NCI-H2107 treated with DMSO at 0.1 percent for 48 hours (cell line): ENCODE data around the gene ZNF397.

Experiments
- DNase-seq: peaks from one replicate; lab custom pipeline; 2025; ENCODE audit not compliant: unreplicated experiment; lab: John Stamatoyannopoulos, UW

Gene ZNF397

GRCh38 chr18:35245719-35246317, 5.0 kb downstream of the ZNF397 start:
- DNase-seq: no peak

DNA sequence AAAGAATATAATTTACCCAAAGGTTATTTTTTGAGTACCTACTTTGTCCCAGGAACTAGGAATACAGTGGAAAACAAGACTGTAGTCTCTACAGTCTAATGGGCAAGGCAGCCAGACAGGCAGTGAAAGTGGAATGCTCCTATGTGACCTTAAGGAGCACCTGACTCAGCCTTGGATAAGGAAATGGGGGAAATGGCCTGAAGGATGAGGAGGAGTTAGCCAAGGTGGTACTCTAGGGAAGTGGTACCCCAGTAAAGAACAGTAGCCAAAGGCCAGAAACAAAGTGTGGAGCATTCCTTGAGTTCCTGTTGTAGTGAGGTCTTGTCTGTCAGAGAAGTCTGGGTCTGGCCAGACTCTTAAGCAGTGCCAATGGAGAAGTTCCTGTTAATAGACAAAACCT, 6.0 kb downstream of the ZNF397 start:
- no peak for DNase-seq

- no peak for DNase-seq
Measured at GRCh38 chr18:35247412-35248249, 6.8 kb downstream of the ZNF397 start.

DNA sequence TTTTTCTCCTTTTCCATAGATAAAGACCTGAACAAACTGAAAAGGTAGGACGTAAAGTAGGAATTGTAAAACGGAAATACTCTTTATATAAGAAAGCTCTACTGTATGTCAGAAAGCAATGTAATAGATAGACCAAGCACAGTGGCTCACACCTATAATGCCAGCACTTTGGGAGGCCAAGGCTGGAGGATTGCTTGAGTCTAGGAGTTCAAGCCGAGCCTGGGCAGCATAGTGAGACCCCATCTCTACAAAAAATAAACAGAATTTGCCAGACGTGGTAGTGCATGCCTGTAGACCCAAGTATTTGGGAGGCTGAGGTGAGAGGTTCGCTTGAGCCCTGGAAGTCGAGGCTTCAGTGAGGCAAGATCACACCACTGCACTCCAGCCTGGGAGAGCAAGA, 7.6 kb downstream of the ZNF397 start:
- DNase-seq: no peak

GRCh38 chr18:35252466-35252865, 11.6 kb downstream of the ZNF397 start:
- DNase-seq: no peak

DNA sequence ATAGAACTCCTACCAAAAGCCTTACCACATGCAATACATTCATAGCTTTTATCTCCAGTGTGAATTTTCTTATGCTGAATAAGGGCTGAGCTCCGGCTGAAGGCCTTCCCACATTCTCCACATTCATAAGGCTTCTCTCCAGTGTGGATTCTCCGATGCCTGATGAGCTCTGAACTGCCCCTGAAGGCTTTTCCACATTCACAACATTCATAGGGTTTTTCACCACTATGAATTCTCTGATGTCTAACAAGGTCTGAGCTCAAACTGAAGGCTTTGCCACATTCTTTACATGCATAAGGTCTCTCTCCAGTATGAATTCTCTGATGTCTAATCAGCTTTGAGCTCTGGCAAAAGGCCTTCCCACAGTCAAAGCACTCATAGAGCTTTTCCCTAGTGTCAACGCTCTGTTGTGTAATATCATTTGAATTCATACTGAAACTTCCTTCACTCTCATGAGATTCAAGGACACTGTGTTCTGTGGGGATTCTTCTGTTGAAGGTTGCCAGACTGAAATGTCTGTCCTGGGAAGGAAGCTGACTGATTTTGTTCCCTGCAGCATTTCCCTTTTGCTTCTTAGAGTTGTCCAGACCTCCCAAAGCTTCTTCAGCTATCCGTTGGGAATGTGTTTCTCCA, 12.9 kb downstream of the ZNF397 start:
- DNase-seq: no peak

DNA sequence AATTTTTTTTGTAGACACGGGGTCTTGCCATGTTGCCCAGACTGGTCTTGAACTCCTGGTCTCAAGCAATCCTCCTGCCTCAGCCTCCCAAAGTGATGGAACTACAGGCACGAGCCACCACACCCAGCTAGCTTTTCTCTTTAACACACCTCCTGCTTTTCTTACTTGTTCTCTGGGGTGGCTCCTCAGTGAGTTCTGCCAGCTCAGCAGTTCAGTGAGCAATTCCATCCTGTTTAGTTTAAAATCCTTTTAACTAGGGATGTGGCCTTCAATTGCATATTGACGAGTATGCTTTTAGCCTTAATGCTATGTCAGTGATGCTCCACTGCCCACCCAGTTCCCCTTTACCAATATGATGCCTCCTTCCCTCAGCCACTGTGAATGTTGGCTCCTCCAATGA, 16.1 kb downstream of the ZNF397 start:
- no peak for DNase-seq

DNA sequence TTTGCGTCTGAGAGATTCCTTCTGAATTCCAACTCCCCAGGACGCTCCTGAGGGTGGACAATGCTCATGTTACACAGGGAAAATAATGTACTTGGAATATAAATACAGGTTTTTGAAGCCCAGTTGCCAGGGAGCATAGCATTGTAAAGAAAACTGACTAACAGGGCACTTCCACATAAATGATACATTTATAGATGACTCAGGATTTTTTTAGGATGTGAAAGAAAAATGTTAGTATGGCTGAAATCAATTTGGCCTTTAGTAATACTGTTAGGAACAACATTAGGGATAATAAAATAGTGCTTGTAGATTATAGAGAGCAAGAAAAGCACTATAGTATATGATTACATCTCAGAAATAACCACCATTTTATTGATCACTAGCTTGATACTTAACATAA, 23.6 kb downstream of the ZNF397 start:
- no peak for DNase-seq

DNA sequence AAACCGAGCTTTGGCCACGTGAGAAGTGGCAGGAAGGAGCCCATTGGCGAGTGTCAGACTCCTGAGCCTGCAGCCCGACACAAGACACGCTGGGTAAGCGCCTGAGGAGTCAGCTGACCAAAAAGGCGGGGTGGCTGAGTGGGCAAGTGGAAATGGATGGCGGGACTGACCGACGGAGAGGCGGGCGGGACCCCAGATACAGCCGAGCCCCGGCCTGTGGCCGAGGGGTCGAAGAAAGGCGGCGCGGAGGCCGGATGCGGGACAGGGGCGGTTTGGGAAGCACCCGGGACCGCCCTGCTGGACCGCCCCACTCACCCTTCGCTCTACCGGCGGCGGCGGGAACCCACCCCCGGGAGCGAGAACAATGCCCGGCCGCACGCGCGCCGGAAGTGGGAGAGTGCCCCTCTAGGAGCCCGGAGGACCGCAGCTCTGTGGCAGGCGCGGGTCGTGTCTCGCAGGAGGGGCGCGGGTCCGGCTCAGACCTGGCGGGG, 26.4 kb downstream of the ZNF397 start:
- DNase-seq: peak; percentile 65

DNA sequence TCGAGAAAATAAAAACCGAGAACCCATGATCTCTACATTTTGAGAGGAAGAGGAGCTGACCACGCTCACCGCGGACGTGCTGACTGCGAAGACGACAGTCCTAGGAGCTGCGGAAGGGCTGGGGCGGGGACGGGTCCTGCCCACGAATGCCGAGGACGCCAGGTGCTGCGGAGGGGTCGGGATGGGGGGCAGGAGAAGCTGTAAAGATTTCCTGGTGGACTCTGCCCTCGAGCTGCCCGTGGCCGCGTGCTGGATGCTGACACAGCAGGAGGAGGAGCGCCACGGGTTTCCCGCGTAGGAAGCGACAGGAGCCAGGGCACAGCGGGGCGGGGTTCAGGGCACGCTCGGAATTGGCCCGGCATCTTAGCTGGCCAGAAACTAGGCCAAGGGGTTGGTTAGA, 27.0 kb downstream of the ZNF397 start:
- DNase-seq: no peak

DNA sequence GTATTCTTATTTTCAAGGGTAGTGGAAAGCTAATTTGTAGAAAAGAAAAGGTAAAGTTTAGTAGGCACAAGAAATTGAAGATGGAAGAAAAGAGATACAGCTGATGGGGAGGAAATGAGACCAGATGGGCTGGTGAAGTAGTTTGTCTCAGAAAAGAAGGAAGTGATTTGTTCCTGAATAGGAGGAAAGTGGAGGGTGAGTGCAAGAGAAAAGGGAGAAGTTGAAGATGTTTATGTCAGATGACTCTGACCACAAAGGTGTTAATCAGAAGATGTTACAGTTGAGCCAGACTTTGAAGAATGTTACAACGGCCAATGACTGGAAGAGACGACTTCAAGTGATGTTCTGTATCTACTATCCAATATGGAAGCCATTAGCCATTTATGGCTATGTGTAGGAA, 28.0 kb downstream of the ZNF397 start:
- DNase-seq: no peak

- no peak for DNase-seq
Measured at GRCh38 chr18:35271656-35272055, 30.8 kb downstream of the ZNF397 start.

DNA sequence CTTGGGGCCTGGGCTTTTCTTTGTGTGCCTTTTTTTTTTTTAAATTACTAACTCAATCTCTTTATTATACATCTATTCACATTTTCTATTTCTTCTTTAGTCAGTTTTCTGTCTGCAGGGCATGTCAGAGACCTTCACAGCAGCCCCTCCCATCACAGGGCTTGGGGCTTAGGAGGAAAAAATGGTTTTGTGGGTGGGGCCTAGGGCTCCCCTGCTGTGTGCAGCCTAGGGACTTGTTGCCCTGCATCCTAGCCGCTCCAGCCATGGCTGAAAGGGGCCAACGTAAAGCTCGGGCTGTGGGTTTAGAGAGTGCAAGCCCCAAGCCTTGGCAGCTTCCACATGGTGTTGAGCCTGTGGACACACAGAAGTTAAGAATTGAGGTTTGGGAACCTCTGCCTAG, 35.4 kb downstream of the ZNF397 start:
- DNase-seq: no peak

DNA sequence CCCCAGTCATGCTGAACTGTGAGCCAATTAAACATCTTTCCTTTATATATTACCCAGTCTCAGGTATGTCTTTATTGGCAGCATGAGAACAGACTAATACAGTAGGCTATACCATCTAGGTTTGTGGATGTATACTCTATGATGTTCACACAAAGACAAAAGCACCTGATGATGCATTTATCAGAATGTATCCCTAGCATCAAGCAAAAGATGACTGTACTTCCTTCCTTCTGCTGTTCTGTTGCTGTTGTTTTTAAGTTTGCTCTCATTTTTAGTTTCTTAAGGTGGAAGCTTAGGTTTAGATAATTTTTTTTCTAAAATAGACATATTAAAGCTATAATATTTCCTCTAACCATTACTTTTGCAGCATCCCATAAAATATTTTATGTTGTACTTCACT, 36.8 kb downstream of the ZNF397 start:
- DNase-seq: no peak

DNA sequence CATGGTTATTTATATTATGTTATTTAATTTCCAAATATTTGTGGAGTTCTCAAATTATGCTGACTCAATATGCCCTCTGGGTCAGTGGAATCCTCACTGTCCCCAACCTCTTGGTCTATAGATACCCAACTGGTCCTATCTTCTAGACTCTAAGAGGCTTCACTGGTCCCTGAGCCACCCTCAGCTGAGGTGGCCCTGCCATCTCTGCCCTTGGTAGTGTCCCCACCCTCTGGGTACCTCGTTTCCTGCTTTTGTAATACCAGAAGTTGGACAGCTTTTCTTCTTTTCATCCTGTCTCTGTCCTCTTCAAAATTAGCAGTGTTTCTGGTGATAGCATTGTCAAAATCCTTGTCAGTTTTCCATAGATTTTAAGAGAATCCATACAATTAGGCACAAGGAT, 37.3 kb downstream of the ZNF397 start:
- DNase-seq: no peak

DNA sequence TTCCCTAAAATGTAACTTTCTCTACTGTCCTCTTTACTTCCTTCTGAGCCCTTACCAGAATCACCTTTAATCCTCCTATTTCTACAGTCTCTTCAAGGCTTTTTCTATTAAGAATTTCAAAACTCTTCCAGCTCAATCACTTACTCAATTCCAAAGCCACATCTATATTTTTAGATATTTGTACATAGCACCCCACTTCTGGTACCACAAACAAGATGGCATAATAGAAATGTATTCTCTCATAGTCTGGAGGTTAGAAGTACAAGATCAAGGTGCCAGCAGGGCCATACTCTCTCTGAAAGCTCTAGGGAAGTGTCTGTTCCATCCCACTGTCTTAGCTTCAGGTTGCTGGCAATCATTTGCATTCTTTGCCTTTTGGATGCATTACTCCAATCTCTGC, 38.1 kb downstream of the ZNF397 start:
- no peak for DNase-seq

DNA sequence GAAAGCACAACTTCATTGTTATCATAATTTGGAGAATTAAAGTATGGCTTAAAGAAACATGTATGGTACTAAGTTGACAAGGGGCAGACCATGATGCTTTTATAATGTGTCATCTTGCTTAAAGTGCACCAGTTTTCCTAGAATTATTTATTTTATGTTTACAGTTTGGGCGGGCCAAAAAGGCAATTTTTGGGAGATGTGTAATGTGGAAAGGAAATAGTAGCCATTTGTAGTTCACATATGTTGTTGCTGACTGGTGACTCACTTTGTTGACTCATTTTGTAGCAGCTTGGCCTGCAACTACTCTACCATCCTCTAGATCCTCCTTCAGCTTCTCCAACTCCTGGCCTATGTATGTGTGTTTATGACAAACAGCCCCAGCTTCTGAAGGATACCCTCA, 41.5 kb downstream of the ZNF397 start:
- no peak for DNase-seq

DNA sequence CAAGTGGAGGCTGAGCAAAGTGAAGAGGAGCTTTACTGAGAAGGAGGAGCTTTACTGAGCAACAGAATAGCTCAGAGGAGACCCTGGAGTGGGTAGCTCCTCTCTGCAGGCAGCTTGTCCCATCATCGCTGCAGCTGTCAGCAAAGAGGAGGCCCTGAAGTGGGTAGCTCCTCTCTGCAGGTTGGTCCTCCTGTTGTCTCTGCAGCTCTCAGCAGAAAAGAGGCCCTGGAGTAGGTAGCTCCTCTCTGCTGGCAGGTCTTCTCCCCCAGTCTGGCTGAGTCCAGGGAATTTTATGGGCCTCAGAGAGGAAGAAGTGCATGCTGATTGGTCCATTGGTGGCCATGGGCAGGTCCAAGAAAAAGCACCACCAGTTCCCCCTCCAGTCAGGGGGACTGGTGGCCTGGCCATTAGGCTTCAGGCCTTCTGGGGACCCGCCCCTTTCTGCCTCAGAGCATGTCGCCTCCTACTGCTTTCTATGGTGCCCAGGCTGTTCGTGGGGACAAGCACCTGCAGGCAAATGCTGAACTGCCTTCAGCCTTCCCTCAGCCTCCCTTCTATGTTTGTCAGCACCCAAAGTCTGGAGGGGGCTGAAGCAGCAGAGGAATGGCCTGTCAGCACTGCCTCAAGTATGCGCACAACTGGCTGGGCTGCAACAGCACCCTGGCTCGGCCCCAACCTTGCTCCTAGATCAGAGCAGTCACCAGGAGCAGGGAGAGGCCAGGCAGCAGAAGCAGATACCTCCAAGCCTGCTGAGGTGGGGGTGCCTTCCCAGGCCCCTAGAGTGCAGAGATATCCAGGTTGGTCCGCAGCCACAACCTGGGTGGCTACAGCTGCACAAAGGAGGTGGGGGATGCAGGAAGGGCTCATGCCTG, 43.3 kb downstream of the ZNF397 start:
- no peak for DNase-seq

GRCh38 chr18:35284841-35285240, 44.0 kb downstream of the ZNF397 start:
- no peak for DNase-seq

DNA sequence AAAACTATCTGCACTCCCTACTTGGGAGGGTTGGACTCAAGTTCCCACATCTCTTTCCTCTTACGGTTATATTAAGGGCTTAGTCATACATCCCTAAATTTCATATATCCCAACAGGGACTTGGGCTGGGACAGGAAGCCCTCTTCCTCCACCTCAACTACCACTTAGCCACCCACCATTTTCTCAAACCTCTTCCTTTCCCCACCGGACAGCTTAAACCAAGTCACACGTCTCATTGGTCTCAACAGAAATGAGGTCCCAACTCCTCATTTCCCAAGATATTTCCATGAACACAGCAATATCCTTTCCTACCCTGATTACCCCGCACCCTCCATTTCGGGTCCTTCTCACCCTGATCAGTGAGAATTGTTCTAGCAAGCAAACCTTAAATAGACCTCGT, 48.5 kb downstream of the ZNF397 start:
- DNase-seq: no peak

DNA sequence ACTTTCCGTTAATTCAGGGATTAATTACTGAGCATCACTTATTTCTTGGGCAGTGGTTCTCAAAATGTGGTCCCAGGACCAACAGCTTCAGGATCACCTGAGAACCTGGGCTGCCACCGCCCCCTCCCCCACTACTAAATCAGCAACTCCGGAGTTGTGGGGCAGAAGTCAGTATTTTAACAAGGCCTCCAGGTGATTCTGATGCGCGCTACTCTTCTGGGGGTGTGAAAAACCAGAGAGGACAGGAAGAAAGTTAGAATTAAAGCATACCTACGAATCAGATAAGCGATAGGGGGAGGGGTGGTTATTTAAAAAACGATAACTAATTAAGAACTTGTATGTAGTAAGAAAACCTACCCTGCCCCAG, 48.9 kb downstream of the ZNF397 start:
- DNase-seq: no peak
